ENCODE measurements around the gene MCF2L2. TPM values are rescaled to one million over a fixed set of nuclear protein-coding genes. Genes with fewer than 3 reads are reported as not detected.

MCF2L2 gene
- total RNA-seq, 3 donors from 2014 or later = 0.84 to 2.7 (median 1.1) TPM

DNA sequence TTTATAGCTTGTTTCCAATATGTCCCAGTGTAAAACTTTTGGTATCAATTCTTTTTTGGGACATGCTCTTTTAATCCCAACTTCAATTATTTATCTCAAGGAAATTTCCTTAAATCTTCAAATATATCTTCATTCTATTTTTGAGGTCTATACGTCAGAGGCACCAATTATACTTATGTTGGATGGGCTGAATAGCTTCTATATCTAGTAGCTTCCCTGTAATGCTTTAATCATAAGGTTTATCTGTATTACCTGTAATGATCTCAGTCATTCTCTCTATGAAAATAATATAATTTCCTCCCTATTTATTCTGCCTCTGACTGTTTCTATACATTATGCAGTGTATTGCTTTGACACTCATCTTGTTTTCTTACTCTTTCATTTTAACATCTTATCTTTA, 299.2 kb downstream of the MCF2L2 start:
- no peak for DNase-seq
- Histone ChIP-seq H3K4me3 (no peak overlapping the region), H3K9me3 (peaks cover 11% of the 10 kb centered on the region), H3K4me1 (ENCODE audit: low read depth) (no peaks in the 10 kb centered on the region), H3K36me3 (ENCODE audit: low read depth) (no peaks in the 10 kb centered on the region)
- no peak for ATAC-seq
- TF ChIP-seq, protein P1, sequence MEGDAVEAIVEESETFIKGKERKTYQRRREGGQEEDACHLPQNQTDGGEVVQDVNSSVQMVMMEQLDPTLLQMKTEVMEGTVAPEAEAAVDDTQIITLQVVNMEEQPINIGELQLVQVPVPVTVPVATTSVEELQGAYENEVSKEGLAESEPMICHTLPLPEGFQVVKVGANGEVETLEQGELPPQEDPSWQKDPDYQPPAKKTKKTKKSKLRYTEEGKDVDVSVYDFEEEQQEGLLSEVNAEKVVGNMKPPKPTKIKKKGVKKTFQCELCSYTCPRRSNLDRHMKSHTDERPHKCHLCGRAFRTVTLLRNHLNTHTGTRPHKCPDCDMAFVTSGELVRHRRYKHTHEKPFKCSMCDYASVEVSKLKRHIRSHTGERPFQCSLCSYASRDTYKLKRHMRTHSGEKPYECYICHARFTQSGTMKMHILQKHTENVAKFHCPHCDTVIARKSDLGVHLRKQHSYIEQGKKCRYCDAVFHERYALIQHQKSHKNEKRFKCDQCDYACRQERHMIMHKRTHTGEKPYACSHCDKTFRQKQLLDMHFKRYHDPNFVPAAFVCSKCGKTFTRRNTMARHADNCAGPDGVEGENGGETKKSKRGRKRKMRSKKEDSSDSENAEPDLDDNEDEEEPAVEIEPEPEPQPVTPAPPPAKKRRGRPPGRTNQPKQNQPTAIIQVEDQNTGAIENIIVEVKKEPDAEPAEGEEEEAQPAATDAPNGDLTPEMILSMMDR (IDR thresholded peaks at IDR 0.05) = no peak
- intact Hi-C loops (cut with DNase I, micrococcal nuclease) = no loop called here

DNA sequence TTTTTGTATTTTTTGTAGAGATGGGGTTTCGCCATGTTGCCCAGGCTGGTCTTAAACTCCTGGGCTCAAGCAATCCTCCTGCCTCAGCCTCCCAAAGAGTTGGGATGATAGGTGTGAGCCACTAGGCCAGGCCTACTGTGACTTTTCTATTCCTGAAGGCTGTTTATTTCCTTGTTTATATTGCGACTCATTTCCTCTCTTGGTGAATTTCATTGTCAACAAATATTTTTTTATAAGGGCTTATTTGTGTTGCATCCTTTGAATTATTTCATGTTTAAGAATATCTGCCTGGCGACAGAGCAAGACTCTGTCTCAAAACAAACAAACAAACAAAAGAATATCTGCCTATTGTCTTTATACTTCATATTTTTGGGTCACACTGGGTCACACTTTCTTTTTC, 299.7 kb downstream of the MCF2L2 start:
- Histone ChIP-seq H3K4me3 (no peak overlapping the region), H3K9me3 (peaks cover 11% of the 10 kb centered on the region), H3K36me3 (ENCODE audit: low read depth) (no peaks in the 10 kb centered on the region), H3K4me1 (ENCODE audit: low read depth) (no peaks in the 10 kb centered on the region)
- intact Hi-C loops (cut with DNase I, micrococcal nuclease) = no loop called here
- DNase-seq (no peak), ATAC-seq (no peak)
- TF ChIP-seq, protein P1 (IDR thresholded peaks at IDR 0.05) = no peak

Other genes starting within 250 kb of the MCF2L2 start
- 10 to 100 TPM; 33.7 to 80.1 (median 71.2) TPM for gene B3GNT5, start 175.4 kb downstream of the MCF2L2 start, total RNA-seq
- gene KLHL6, start 127.1 kb upstream of the MCF2L2 start, total RNA-seq = 1 to 10 TPM; 1.9 to 3.0 (median 1.9) TPM
- 10 to 100 TPM; 45.3 to 99.2 (median 69.9) TPM for gene KLHL24, start 207.0 kb upstream of the MCF2L2 start, total RNA-seq